ENCODE results near the gene VSNL1.
"Not testable (repeated sequence)": the region's sequence is repeated elsewhere in the genome, so short reads cannot be mapped to it uniquely, and the experiment has no call there.

The VSNL1 gene

GRCh38 chr2:17543131-17543660 lies 2.7 kb downstream of the VSNL1 start:
- DNase-seq, result no peak

GRCh38 chr2:17543848-17544247 lies 3.4 kb downstream of the VSNL1 start:
- no peak for DNase-seq

GRCh38 chr2:17544256-17544655 lies 3.8 kb downstream of the VSNL1 start:
- DNase-seq, result no peak

- DNase-seq, result no peak
Measured at GRCh38 chr2:17545680-17546613, 5.5 kb downstream of the VSNL1 start.

GRCh38 chr2:17547237-17547636 lies 6.7 kb downstream of the VSNL1 start:
- no peak for DNase-seq

DNA sequence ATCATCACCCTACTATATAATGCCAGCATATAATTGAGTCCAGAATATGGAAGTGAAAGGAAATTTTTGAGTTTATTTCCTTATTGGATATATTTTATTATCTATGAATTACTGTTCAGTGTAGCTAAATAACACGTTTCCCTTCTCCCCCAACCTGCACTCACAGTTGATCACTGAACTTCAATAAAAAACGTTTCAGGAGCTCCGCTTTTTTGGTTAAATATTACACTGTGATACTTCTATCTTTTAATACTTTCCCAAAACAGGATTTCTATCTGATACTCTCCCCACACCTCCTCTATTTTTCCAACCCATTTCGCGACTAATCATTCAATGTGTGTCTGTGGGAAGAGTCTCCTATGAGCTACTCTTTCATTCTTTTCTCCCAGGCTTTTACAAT lies 7.2 kb downstream of the VSNL1 start:
- no peak for DNase-seq

- no peak for DNase-seq
Measured at GRCh38 chr2:17550907-17551306, 10.4 kb downstream of the VSNL1 start.

- DNase-seq, result no peak
Measured at GRCh38 chr2:17555150-17555549, 14.7 kb downstream of the VSNL1 start.

DNA sequence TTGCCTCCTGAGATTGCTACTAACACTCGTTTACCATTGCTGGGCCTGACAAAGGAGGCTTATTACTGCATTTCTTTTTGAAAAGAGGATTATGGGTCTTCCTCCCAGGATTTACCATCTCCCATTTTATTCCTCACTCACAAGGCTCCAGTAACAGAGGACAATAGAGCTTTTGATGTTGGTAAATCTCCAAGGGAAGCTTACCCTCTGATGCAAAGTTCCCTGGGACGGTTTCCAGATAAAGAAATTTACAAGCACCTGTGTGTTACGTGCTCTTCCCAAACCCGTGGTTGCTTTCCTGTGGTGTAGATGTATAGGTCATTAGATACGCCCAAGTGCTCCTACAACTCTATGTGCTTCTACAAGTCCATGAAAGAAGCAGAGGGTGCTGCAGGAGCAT lies 17.1 kb downstream of the VSNL1 start:
- no peak for DNase-seq

DNA sequence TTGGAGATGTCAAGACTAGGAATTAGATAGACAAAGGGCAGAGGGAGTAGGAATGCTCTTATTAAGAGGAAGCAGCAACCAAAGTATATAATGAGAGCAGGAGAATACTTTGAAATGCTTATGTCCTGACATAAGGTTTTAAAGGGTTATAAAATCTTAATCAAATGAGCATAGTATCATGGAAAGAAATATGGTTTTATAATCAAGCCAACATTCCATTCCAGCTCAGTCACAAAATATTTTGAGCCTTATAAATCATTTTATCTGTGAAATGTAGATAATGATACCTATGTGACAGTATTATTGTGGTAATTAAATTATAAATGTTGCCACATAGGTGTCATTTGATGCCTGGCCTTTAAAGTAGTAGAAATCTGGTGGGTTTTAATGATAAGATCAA lies 17.6 kb downstream of the VSNL1 start:
- DNase-seq, result no peak

- no peak for DNase-seq
Measured at GRCh38 chr2:17558878-17559277, 18.4 kb downstream of the VSNL1 start.

GRCh38 chr2:17565726-17566125 lies 25.2 kb downstream of the VSNL1 start:
- DNase-seq, result not testable (repeated sequence)

DNA sequence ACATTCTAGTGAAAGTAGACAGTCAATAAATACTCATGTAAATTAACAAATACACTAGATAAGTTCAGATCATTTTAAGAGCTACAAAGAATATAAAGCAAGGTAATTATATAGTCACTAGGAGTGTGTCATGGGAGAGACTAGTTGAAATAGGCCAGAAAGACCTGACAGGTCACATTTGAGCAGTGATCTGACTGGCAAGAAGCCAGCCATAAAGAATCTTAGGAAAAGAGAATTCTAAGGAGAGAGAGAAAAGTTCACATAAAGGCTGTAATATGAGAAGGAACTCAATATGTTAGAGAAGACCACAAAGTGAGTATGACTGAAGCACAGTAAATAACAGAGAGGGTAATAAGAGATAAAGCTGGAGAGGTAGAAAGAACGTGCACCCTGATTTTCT lies 31.2 kb downstream of the VSNL1 start:
- DNase-seq, result no peak

- no peak for DNase-seq
Measured at GRCh38 chr2:17573085-17573803, 32.7 kb downstream of the VSNL1 start.

- no peak for DNase-seq
Measured at GRCh38 chr2:17573804-17574175, 33.3 kb downstream of the VSNL1 start.

DNA sequence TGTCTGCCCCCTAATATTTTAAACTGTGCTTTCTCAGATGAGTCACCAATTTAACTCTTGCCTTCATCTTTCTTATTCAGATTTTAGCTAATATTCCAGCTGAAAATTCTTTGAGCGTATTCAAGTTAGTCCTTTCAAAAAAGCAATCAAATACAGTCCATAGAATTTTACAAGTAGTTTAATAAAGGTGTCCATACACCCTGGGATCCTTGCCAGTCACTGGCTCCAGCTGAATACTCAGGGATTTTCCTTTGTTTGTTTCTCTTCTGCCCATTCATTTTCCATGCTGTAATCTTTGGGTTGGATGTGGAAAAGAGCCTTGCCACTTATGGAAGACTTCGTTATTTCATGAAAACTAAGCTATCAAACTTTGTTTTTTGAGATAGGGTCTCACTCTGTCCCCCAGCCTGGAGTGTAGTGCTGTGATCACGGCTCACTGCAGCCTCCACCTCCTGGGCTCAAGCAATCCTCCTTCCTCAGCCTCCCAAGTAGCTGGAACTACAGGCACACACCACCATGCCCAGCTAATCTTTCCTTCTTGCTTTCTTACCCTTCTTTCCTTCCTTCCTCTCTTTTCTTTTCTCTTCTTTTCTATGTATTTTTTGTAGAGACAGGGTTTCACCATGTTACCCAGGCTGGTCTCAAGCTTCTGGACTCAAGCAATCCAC lies 34.0 kb downstream of the VSNL1 start:
- DNase-seq, result no peak

GRCh38 chr2:17576802-17577201 lies 36.3 kb downstream of the VSNL1 start:
- DNase-seq, result no peak

- no peak for DNase-seq
Measured at GRCh38 chr2:17578466-17578928, 38.0 kb downstream of the VSNL1 start.

DNA sequence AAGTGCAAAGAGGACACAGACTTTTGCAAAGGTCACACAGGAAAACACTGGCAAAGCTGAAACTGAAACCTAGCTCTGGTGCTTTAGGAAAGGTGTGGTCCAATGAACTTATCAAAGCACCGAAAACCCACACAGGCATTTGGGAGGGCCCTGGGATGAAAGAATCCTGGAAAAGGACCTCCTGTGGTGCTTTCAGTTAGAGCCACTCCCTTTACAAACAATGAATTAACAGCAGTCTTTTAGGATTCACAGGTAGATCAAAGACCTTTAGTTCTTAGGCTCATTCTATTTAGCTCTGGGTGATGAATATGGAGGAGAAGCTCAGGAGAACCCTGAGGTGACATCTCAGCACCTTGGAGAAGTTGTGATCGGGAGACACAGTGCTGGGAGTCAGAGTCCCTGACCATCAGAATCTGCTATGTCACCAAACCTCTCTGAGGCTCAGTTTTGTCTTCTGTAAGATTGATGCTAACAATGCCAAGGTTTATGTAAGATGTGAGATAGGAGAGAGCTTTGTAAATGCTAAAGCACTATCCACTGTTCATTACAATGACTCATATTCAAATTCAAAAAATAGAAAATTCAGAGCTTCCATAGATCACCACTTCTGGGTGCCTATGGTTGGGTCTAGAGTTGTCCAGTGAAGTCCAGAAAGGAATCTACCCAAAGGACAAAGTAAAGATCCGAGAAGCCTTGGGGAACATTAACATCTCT lies 39.3 kb downstream of the VSNL1 start:
- DNase-seq, result no peak

GRCh38 chr2:17580319-17580715 lies 39.8 kb downstream of the VSNL1 start:
- DNase-seq, result no peak

DNA sequence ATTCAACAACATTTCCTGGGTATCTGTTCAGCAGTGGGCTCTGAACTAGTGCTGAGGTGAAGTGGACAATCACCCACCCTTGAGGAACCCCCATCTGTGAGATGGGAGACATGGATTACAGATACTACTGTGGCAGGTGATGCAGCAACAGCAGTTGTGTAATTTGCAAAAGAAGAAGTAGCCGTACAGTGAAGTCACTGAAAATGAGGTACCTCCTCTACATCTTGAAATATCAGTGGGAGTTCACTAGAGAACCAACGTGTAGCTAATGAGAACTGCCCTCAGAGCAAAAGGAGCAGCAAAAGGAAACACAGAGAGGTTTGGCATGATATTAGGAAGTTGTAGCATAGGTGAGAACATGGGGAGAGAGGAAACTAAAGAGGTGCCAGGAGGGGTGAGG lies 41.3 kb downstream of the VSNL1 start:
- no peak for DNase-seq

- no peak for DNase-seq
Measured at GRCh38 chr2:17583166-17583565, 42.7 kb downstream of the VSNL1 start.

- DNase-seq, result no peak
Measured at GRCh38 chr2:17583646-17584045, 43.1 kb downstream of the VSNL1 start.

All from NCI-H1436 treated with DMSO at 0.1 percent for 48 hours (cell line).